B cell (primary cell): ENCODE measurements around the gene MTMR8. TPM values are rescaled to one million over a fixed set of nuclear protein-coding genes. Genes with fewer than 3 reads are reported as not detected.

ENCODE experiments used
- polyA plus RNA-seq: library from polyadenylated mRNA; depleted of rRNA; stranded (reverse); fragments of >200 nt; gene quantifications from 2 replicates; pipeline ENCODE4 v1.2.3, GENCODE V29; 2012
- total RNA-seq, 2 donors: library from RNA; stranded (reverse); fragments of 120-200 nt in 1 of 2; gene quantifications; 1 replicate in 1 of 2; 2 replicates in 1 of 2; pipeline versions ENCODE4 v1.2.3 to v1.2.4, GENCODE V29; 2013 to 2022

Gene MTMR8
- total and polyA plus RNA-seq, 2 donors (not counting 1 experiment from before 2014, with no cell fraction given) = 1.8 to 11.8 TPM

Other genes with a start within 250 kb of the MTMR8 start
- gene AMER1, start 189.7 kb downstream of the MTMR8 start, total RNA-seq = 8.6 and 9.2 TPM in 2 replicates
- 0.89 and 1.5 TPM in 2 replicates for gene AMER1, start 189.7 kb downstream of the MTMR8 start, polyA plus RNA-seq
- gene ASB12, start 164.8 kb downstream of the MTMR8 start, total RNA-seq = 0.37 TPM in 1 of 2 replicates, not detected in the other
- 0.33 and 0.45 TPM in 2 replicates for gene ASB12, start 164.8 kb downstream of the MTMR8 start, polyA plus RNA-seq